ENCODE measurements around the gene MYOZ2.

Gene MYOZ2

GRCh38 chr4:119100655-119101054, 35.0 kb upstream of the MYOZ2 start:
- TF ChIP-seq, protein P1, sequence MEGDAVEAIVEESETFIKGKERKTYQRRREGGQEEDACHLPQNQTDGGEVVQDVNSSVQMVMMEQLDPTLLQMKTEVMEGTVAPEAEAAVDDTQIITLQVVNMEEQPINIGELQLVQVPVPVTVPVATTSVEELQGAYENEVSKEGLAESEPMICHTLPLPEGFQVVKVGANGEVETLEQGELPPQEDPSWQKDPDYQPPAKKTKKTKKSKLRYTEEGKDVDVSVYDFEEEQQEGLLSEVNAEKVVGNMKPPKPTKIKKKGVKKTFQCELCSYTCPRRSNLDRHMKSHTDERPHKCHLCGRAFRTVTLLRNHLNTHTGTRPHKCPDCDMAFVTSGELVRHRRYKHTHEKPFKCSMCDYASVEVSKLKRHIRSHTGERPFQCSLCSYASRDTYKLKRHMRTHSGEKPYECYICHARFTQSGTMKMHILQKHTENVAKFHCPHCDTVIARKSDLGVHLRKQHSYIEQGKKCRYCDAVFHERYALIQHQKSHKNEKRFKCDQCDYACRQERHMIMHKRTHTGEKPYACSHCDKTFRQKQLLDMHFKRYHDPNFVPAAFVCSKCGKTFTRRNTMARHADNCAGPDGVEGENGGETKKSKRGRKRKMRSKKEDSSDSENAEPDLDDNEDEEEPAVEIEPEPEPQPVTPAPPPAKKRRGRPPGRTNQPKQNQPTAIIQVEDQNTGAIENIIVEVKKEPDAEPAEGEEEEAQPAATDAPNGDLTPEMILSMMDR (conservative IDR thresholded peaks at IDR 0.05), result no peak
- no peak overlapping the region for H3K27ac ChIP-seq

DNA sequence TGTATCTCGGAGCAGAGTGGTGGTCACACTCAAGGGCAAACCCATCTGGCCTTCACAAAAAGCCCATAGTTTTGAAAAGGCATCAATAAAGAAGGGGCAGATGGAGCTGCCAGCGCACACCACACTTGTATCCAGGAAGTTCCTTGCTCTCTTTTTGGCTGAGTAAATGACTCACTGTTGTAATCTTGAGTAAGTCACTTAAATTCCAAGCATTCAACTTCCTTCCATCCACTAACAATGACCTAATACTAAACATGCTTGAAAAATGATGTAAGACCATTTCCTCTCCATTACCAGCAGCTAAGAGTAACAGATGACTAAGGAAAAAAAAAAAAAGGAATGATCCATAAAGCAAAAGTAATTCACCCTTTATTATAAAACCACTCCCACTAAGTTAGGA, 32.4 kb upstream of the MYOZ2 start:
- H3K27ac ChIP-seq, result no peak overlapping the region

DNA sequence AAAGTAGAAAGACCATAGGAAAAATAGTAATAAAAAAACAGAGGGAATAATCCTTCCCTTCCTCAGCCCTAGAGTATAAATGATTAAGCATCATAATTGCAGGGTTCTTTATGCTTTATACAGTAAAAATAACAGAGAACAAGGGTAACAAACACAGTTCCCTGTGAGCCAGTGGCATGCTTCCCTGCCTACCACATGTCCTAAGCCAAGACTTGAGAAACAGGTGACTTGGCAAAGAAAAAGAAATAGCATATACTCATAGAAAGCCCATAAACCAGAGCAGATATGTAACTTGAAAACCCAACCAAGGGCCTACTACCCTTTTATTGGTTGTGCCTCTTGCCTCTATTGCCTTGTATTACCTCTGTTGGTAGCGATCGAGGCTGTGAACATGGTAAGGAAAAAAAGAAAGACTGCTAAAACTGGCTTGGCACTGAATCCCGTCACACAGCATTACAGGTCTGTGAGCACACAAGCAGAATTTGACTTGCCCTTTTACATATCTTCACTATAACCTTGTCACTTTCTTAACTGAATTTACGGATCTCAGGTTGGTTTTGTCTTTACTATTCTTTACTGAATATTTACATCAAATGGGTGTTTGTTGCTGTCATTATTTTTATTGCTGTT, 30.9 kb upstream of the MYOZ2 start:
- TF ChIP-seq, protein P1 (conservative IDR thresholded peaks at IDR 0.05), result no peak
- H3K27ac ChIP-seq, result no peak overlapping the region

More for the DNA sequence above, 32.4 kb upstream of the MYOZ2 start:
- TF ChIP-seq, protein P1 (conservative IDR thresholded peaks at IDR 0.05), result no peak

GRCh38 chr4:119105605-119106004, 30.0 kb upstream of the MYOZ2 start:
- no peak overlapping the region for H3K27ac ChIP-seq
- TF ChIP-seq, protein P1 (conservative IDR thresholded peaks at IDR 0.05), result no peak

DNA sequence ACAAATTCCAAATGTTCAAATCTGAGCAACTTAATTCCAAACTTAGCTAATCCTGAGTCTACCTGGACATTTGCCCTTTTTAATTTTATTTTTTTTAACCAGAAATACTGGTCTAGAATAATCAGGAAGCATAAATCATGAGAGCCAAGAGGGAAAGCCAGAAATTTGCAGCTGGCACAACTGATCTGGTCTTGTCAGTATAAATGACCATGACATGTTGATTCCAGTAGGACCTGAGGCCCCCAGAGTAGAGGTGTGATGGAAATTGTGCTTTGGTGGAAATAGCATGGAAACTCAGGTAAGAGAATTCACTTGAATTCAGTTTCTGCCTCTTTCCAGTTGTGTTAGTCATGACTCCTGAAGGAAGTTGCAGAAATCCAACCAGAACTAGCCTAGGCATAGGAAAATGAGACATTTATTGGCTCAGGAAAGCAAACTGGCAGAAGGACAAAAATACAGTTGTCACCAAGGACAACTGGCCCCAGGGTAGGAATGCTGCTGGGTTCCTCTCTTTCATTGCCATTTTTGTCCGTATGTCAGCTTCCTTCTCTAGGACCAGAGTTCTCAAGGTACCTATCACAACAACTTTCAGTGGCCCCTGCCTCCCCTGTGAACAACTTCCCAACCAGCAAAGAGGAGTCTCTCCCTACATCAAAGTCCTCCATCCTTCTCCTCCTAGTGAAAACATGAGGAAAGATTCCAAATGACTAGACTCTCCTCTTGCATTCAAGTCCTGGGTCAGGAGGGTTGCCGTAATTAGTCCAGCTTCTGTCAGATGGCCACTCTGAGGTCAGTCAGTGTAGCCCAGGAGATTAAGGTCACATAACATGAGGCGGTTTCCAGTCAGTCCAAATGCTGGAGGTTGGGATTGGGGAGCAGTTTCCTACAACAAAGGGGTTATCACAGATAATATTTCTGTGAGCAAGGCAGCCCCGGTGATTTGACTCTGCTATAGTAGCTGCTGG, 29.3 kb upstream of the MYOZ2 start:
- no peak overlapping the region for H3K27ac ChIP-seq
- TF ChIP-seq, protein P1 (conservative IDR thresholded peaks at IDR 0.05), result no peak

DNA sequence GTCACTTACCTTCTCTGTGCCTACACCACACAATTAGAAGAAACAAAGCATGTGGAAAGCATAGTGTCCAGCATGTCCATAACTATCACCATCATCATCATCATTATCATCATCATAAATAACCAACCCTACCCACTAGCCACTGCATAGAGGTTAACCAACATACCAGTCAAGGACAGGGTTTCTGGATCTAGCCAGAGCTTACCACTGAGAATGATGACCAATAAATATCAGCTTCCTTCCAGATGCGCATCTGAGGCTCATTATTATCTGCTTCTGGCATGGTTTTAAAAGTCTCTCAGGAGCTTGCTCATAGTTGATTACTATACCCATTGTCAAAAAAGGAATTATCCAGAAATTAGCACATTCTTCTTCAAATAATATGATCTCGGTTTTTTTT, 25.5 kb upstream of the MYOZ2 start:
- TF ChIP-seq, protein P1 (conservative IDR thresholded peaks at IDR 0.05), result no peak

DNA sequence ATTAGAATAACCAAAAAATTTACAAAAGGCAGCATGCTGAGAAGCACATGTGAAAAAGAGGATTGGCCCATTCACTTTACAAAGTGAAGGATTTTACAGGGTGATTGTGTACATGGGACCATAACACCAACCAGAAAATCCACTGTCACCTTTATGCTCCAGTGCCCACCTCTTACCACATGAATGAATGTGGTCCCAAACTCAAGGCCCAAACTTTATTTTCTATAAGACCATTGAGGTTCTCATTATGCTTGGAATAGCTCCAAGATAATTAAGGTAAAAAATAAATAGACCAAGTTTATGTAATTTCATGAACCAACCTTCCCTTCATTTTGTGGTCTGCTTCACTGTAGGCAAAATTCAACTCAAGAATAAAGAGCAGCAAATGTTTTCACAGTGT, 24.3 kb upstream of the MYOZ2 start:
- TF ChIP-seq, protein P1 (conservative IDR thresholded peaks at IDR 0.05), result no peak
- no peak overlapping the region for H3K27ac ChIP-seq

More for the DNA sequence above, 25.5 kb upstream of the MYOZ2 start:
- no peak overlapping the region for H3K27ac ChIP-seq

All from VCaP (cell line).